ENCODE data around the gene CHP1. TPM values are rescaled to one million over a fixed set of nuclear protein-coding genes. Genes with fewer than 3 reads are reported as not detected.
A peak's percentile ranks its signal among the peaks of the same experiment; 100 is the strongest.

CHP1 gene
- polyA plus RNA-seq, 2 of the 4 experiments (the other 2 are of a cell fraction), result 115 to 138 TPM

DNA sequence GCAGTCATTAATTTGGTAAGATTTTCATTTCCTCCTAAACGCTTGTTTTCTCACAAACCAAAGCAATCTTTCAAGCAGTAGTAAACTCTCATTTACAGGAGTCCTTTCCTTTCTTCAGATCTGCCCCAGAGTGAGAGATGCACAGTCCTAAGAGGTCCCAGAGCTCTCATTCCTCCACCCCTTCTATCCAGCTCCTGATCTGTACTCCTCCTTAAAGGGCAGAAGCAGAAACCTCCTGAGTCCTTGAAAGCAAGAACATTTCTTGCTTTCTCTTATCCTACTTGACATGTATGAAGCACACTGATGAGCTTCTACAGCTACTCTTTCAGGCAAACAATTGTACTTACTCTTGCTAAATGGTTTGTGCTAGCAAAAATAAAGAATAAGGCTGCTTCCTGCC lies 12.2 kb upstream of the CHP1 start:
- H3K27ac ChIP-seq, result no peak overlapping the region
- H3K4me2 ChIP-seq, result no peak overlapping the region
- TF ChIP-seq MYC (IDR thresholded peaks at IDR 0.05; ENCODE audit: borderline replicate concordance, low read length) (no peak), MAZ (IDR thresholded peaks at IDR 0.05; ENCODE audit: borderline replicate concordance, low read depth, low read length) (no peak), FOSL2 (IDR thresholded peaks at IDR 0.05) (no peak), FOSL2 (CRISPR knock-in tag; IDR thresholded peaks at IDR 0.05) (no peak), USF2 (IDR thresholded peaks at IDR 0.05) (no peak), CHD4 (IDR thresholded peaks at IDR 0.05; ENCODE audit: borderline replicate concordance) (no peak), SMC3 (IDR thresholded peaks at IDR 0.05) (no peak), E2F6 (IDR thresholded peaks at IDR 0.05; ENCODE audit: borderline replicate concordance, low read depth) (no peak), HOXB5 (CRISPR knock-in tag; IDR thresholded peaks at IDR 0.05) (no peak)
- ChIA-PET CTCF (interaction anchor here (0.6 to 2.2 kb wide), 3 partner anchors 12 to 374 kb away, joined by 3 to 9 read pairs (median 3); partner anchors contain the start of genes CHP1, EXD1, NUSAP1 and OIP5), POLR2A (no interaction called here)
- ATAC-seq (no peak), DNase-seq (ENCODE audit: low read depth in 1 of 2, low spot score in 1 of 2) (no peak), FAIRE-seq (no peak)
- 77% methylated on average over 1 of the region's 1 CpG for WGBS (ENCODE audit: missing lambda C conversion rate)
- no peak overlapping the region for H3K4me3 ChIP-seq
- H3K4me1 ChIP-seq, result no peaks in the 10 kb centered on the region
- H3K9me3 ChIP-seq, result no peaks in the 10 kb centered on the region

- ATAC-seq (no peak), DNase-seq (ENCODE audit: low read depth in 1 of 2, low spot score in 1 of 2) (no peak), FAIRE-seq (no peak)
- ChIA-PET POLR2A (no interaction called here), CTCF (interaction anchor here (0.6 kb wide), 3 partner anchors 31 to 339 kb away, joined by 3 read pairs; no protein-coding TSS in a partner anchor)
- Histone ChIP-seq H3K9me3 (no peaks in the 10 kb centered on the region), H3K4me1 (no peaks in the 10 kb centered on the region), H3K27ac (no peak overlapping the region), H3K4me3 (no peak overlapping the region), H3K4me2 (no peak overlapping the region)
- no peak for TF ChIP-seq NFE2L2 (conservative IDR thresholded peaks at IDR 0.05; ENCODE audit: low read length)
- TF ChIP-seq TFCP2L1 (CRISPR knock-in tag; IDR thresholded peaks at IDR 0.05), result no peak
- TF ChIP-seq RAD21 (conservative IDR thresholded peaks at IDR 0.05 in 1 of 2, IDR thresholded peaks at IDR 0.05 in 1 of 2), result no peak
- no peak for TF ChIP-seq CHD2 (IDR thresholded peaks at IDR 0.05; ENCODE audit: low read length, partially characterized antibody)
- TF ChIP-seq HOXB13 (CRISPR knock-in tag; IDR thresholded peaks at IDR 0.05; ENCODE audit: low read depth), result no peak
- TF ChIP-seq SMC3 (IDR thresholded peaks at IDR 0.05), result no peak
- TF ChIP-seq RNF2 (IDR thresholded peaks at IDR 0.05; ENCODE audit: borderline replicate concordance, low read depth), result no peak
- WGBS (ENCODE audit: missing lambda C conversion rate), result 94% methylated on average over 3 of the region's 3 CpGs
These were observed 11.7 kb upstream of the CHP1 start for GRCh38 chr15:41219381-41219780.

DNA sequence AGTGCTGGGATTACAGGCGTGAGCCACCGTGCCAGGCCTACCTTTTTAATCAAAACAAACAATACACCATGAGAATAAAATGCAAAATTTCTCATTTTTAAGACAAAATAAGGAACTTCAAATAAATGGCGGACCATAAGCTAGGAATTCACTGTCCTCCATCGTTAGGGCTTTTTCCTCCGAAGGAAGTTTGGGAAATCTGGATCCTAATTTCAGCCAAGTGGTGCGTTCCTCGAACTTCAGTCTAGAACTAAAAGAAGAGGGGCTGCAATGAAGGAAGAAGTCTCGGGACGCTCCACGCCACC lies 771 bp upstream of the CHP1 start:
- WGBS (ENCODE audit: missing lambda C conversion rate), result 18% methylated on average over 10 of the region's 10 CpGs
- peak overlapping the region; percentile 83 for H3K4me3 ChIP-seq
- DNase-seq (ENCODE audit: low read depth in 1 of 2, low spot score in 1 of 2), result no peak
- H3K4me1 ChIP-seq, result peaks cover 21% of the 10 kb centered on the region
- CTCF ChIA-PET, result interaction anchor here (0.6 to 2.5 kb wide), 9 partner anchors 10 to 326 kb away, joined by 3 to 15 read pairs (median 4); no protein-coding TSS in a partner anchor
- H3K4me2 ChIP-seq, result peak overlapping the region; percentile 63
- H3K27ac ChIP-seq, result peak overlapping the region; percentile 86 to 94
- POLR2A ChIA-PET, result interaction anchor here (1.0 to 1.5 kb wide), 4 partner anchors 19 to 277 kb away, joined by 3 to 8 read pairs (median 6); partner anchors contain the start of genes CHAC1 and INO80
- no peak for ATAC-seq
- no peak for FAIRE-seq
- no peak for TF ChIP-seq EHMT2 (IDR thresholded peaks at IDR 0.05; ENCODE audit: low read depth)
- no peak for TF ChIP-seq HOXA7 (CRISPR knock-in tag; IDR thresholded peaks at IDR 0.05)
- TF ChIP-seq SREBF2 (IDR thresholded peaks at IDR 0.05), result no peak
- no peak for TF ChIP-seq HEYL (CRISPR knock-in tag; IDR thresholded peaks at IDR 0.05)
- no peaks in the 10 kb centered on the region for H3K9me3 ChIP-seq
